Suprapubic skin (tissue), 4 donors: ENCODE data around the gene CBFA2T2. TPM values are rescaled to one million over a fixed set of nuclear protein-coding genes. Genes with fewer than 3 reads are reported as not detected.
A peak's percentile ranks its signal among the peaks of the same experiment; 100 is the strongest.

Experiments
- DNase-seq, 2 donors: peaks; one replicate each; pipeline ENCODE4 v3.0.0-alpha.2; 2019; ENCODE audit warnings: low spot score in 2 of 2
- H3K27ac ChIP-seq: fragments of 200-600 bp; sonication (generic); one replicate; pipeline ENCODE4 v1.5.1; 2019
- H3K27me3 ChIP-seq: fragments of 200-600 bp; sonication (generic); one replicate; pipeline ENCODE4 v1.5.1; 2019
- H3K36me3 ChIP-seq: fragments of 200-600 bp; sonication (generic); one replicate; pipeline ENCODE4 v1.5.1; 2019
- H3K4me1 ChIP-seq: fragments of 200-600 bp; sonication (generic); one replicate; pipeline ENCODE4 v1.5.1; 2019
- H3K4me3 ChIP-seq: fragments of 200-600 bp; sonication (generic); one replicate; pipeline ENCODE4 v1.5.1; 2019; ENCODE audit warnings: mild to moderate bottlenecking
- H3K9me3 ChIP-seq: fragments of 200-600 bp; sonication (generic); one replicate; pipeline ENCODE4 v1.5.1; 2019
- CTCF ChIP-seq, 2 donors: fragments of 200-600 bp in 1 of 2; fragments of 450-650 bp in 1 of 2; sonication (generic) in 1 of 2; IDR thresholded peaks; one replicate each; pipeline ENCODE4 v1.5.1; 2016 to 2019; ENCODE audit warnings: antibody characterized with exemption in 2 of 2, mild to moderate bottlenecking in 1 of 2, moderate library complexity in 1 of 2
- EP300 ChIP-seq: sonication (generic); formaldehyde crosslinking; IDR thresholded peaks from one replicate; pipeline ENCODE4 v1.6.1; 2017; ENCODE audit warnings: antibody characterized with exemption
- POLR2A ChIP-seq, 2 donors: fragments of 450-650 bp; IDR thresholded peaks; one replicate each; pipeline ENCODE4 v1.6.1; 2017; ENCODE audit warnings: antibody characterized with exemption in 2 of 2, mild to moderate bottlenecking in 2 of 2, moderate library complexity in 2 of 2
- POLR2AphosphoS5 ChIP-seq, 3 donors: sonication (generic); formaldehyde crosslinking; IDR thresholded peaks; one replicate each; pipeline ENCODE4 v1.6.1; 2017; ENCODE audit warnings: antibody characterized with exemption in 3 of 3
- WGBS: methylation state at CpG from one replicate; pipeline ENCODE4 v1.1.5; 2018; 5-methylcytosine and 5-hydroxymethylcytosine counted together
- total RNA-seq, 4 donors: library from RNA; depleted of rRNA; stranded (reverse); fragments of >200 nt; gene quantifications; one replicate each; pipeline ENCODE4 v1.1.0, GENCODE V29; 2016

CBFA2T2 gene
- total RNA-seq, 4 donors from 2014 or later = 20.9 to 36.7 (median 26.1) TPM

- no peak overlapping the region for H3K4me3 ChIP-seq
- H3K9me3 ChIP-seq = no peaks in the 10 kb centered on the region
- H3K36me3 ChIP-seq = peaks cover 4% of the 10 kb centered on the region
- no peaks in the 10 kb centered on the region for H3K27me3 ChIP-seq
- TF ChIP-seq POLR2A (IDR thresholded peaks at IDR 0.05) (no peak), EP300 (no peak), CTCF (IDR thresholded peaks at IDR 0.05) (no peak), POLR2AphosphoS5 (IDR thresholded peaks at IDR 0.05) (no peak)
- DNase-seq = peak in 1 of 2 donors; percentile 72
- WGBS = 73% methylated on average over 11 of the region's 11 CpGs
- peak overlapping the region; percentile 2 for H3K27ac ChIP-seq
- H3K4me1 ChIP-seq = peaks cover 72% of the 10 kb centered on the region
Measured at GRCh38 chr20:33650111-33650752, 160.3 kb downstream of the CBFA2T2 start.

- no peak overlapping the region for H3K4me3 ChIP-seq
- H3K4me1 ChIP-seq = peaks cover 75% of the 10 kb centered on the region
- H3K9me3 ChIP-seq = no peaks in the 10 kb centered on the region
- 54% methylated on average over 10 of the region's 10 CpGs for WGBS
- no peaks in the 10 kb centered on the region for H3K27me3 ChIP-seq
- TF ChIP-seq EP300 (no peak), CTCF (IDR thresholded peaks at IDR 0.05) (no peak), POLR2A (IDR thresholded peaks at IDR 0.05) (no peak), POLR2AphosphoS5 (IDR thresholded peaks at IDR 0.05) (no peak)
- DNase-seq = peak in 1 of 2 donors; percentile 68
- no peaks in the 10 kb centered on the region for H3K36me3 ChIP-seq
- peak overlapping the region; percentile 2 for H3K27ac ChIP-seq
Measured at GRCh38 chr20:33650753-33651561, 161.1 kb downstream of the CBFA2T2 start.

GRCh38 chr20:33651562-33652048, 161.7 kb downstream of the CBFA2T2 start:
- H3K9me3 ChIP-seq = no peaks in the 10 kb centered on the region
- no peaks in the 10 kb centered on the region for H3K27me3 ChIP-seq
- H3K4me1 ChIP-seq = peaks cover 75% of the 10 kb centered on the region
- H3K36me3 ChIP-seq = no peaks in the 10 kb centered on the region
- peak in 1 of 2 donors; percentile 57 for DNase-seq
- WGBS = 45% methylated on average over 13 of the region's 13 CpGs
- no peak overlapping the region for H3K4me3 ChIP-seq
- TF ChIP-seq POLR2AphosphoS5 (IDR thresholded peaks at IDR 0.05) (no peak), CTCF (IDR thresholded peaks at IDR 0.05) (no peak)
- peak overlapping the region; percentile 2 for H3K27ac ChIP-seq

GRCh38 chr20:33653218-33653899, 163.5 kb downstream of the CBFA2T2 start:
- Histone ChIP-seq H3K27me3 (no peaks in the 10 kb centered on the region), H3K4me3 (no peak overlapping the region), H3K27ac (no peak overlapping the region), H3K36me3 (peaks cover 17% of the 10 kb centered on the region), H3K4me1 (peaks cover 60% of the 10 kb centered on the region), H3K9me3 (no peaks in the 10 kb centered on the region)
- TF ChIP-seq CTCF (IDR thresholded peaks at IDR 0.05) (peak; percentile 53 to 56), POLR2A (IDR thresholded peaks at IDR 0.05) (no peak), POLR2AphosphoS5 (IDR thresholded peaks at IDR 0.05) (peak in 1 of 3 donors; percentile 3), EP300 (no peak)
- peak in 1 of 2 donors; percentile 84 for DNase-seq
- WGBS = 21% methylated on average over 14 of the region's 16 CpGs
